OCI-M2 (cell line): ENCODE results near the gene SPEG.

Source experiments
- DNase-seq: peaks from one replicate; lab custom pipeline; 2025; ENCODE audit not compliant: unreplicated experiment; lab: John Stamatoyannopoulos, UW

SPEG gene

GRCh38 chr2:219423652-219424377, 10.8 kb upstream of the SPEG start:
- DNase-seq: no peak

- no peak for DNase-seq
These were observed 9.2 kb upstream of the SPEG start for GRCh38 chr2:219425238-219426067.

- DNase-seq: no peak
These were observed 8.6 kb upstream of the SPEG start for GRCh38 chr2:219426068-219426443.

GRCh38 chr2:219426534-219427136, 8.0 kb upstream of the SPEG start:
- DNase-seq: no peak

- DNase-seq: no peak
These were observed 6.2 kb upstream of the SPEG start for GRCh38 chr2:219428469-219428868.

GRCh38 chr2:219429958-219430606, 4.6 kb upstream of the SPEG start:
- no peak for DNase-seq

GRCh38 chr2:219430633-219431615, 3.7 kb upstream of the SPEG start:
- DNase-seq: no peak

- no peak for DNase-seq
These were observed 776 bp upstream of the SPEG start for GRCh38 chr2:219433666-219434467.

GRCh38 chr2:219434468-219434717, 250 bp upstream of the SPEG start:
- no peak for DNase-seq

- DNase-seq: no peak
These were observed 1.1 kb downstream of the SPEG start for GRCh38 chr2:219435701-219436100.

- DNase-seq: no peak
These were observed 1.8 kb downstream of the SPEG start for GRCh38 chr2:219436491-219436890.

- DNase-seq: no peak
These were observed 2.5 kb downstream of the SPEG start for GRCh38 chr2:219437141-219437540.

GRCh38 chr2:219437690-219438206, 3.1 kb downstream of the SPEG start:
- DNase-seq: no peak

GRCh38 chr2:219438453-219438852, 3.8 kb downstream of the SPEG start:
- no peak for DNase-seq

GRCh38 chr2:219439506-219439905, 4.9 kb downstream of the SPEG start:
- no peak for DNase-seq

- DNase-seq: no peak
These were observed 6.0 kb downstream of the SPEG start for GRCh38 chr2:219440388-219441256.

GRCh38 chr2:219441451-219442255, 7.0 kb downstream of the SPEG start:
- DNase-seq: no peak
